SK-N-SH (cell line): Measurements from ENCODE around the gene CD46. TPM values are rescaled to one million over a fixed set of nuclear protein-coding genes. Genes with fewer than 3 reads are reported as not detected.

Source experiments
- CTCF ChIA-PET: fragments of 300-600, 350-600 bp; formaldehyde crosslinking; extraction: SDS; loops from one replicate; lab custom pipeline; 2021; lab: Yijun Ruan, JAX
- POLR2A ChIA-PET: fragments of 350-600 bp; sonication (Branson Sonifier 250); formaldehyde crosslinking; extraction: SDS; loops from one replicate; lab custom pipeline; 2020; ENCODE audit warnings: antibody characterized with exemption, inconsistent platforms; lab: Yijun Ruan, JAX
- DNase-seq: peaks from one replicate; pipeline ENCODE4 v3.0.0; 2012
- H2AFZ ChIP-seq: fragments of 200-600 bp; sonication (generic); 2 replicates; pipeline ENCODE4 v1.8.1; 2016; ENCODE audit warnings: antibody characterized with exemption, mild to moderate bottlenecking, low read depth
- H3F3A ChIP-seq: fragments of 200-600 bp; sonication (generic); replicated peaks from 2 replicates; pipeline ENCODE3; 2016; ENCODE audit warnings: antibody characterized with exemption, mild to moderate bottlenecking; ENCODE audit not compliant: insufficient read depth
- H3K27ac ChIP-seq, 2 experiments: fragments of 200-500 bp in 1 of 2; fragments of 200-600 bp in 1 of 2; sonication (Bioruptor generic) in 1 of 2; sonication (generic), shearing (Covaris generic) in 1 of 2; 2 replicates each; pipeline versions ENCODE4 v1.5.1 to v1.6.1; 2014 to 2016; ENCODE audit warnings: low read depth in 2 of 2, inconsistent platforms in 1 of 2, low read length in 1 of 2, mild to moderate bottlenecking in 1 of 2, mixed read lengths in 1 of 2
- H3K27me3 ChIP-seq: fragments of 200-600 bp; sonication (generic), shearing (Covaris generic); 2 replicates; pipeline ENCODE4 v1.6.1; 2016; ENCODE audit warnings: mixed run types; ENCODE audit not compliant: insufficient read depth
- H3K36me3 ChIP-seq, 2 experiments: fragments of 200-500 bp in 1 of 2; fragments of 200-600 bp in 1 of 2; sonication (Bioruptor generic) in 1 of 2; sonication (generic) in 1 of 2; replicated peaks in 1 of 2; 2 replicates each; pipeline versions ENCODE3 to v1.5.1; 2014 to 2016; ENCODE audit warnings: low read length in 1 of 2, mild to moderate bottlenecking in 1 of 2; ENCODE audit not compliant: insufficient read depth in 2 of 2, control insufficient read depth in 1 of 2
- H3K4me1 ChIP-seq, 2 experiments: fragments of 200-500 bp in 1 of 2; fragments of 200-600 bp in 1 of 2; sonication (Bioruptor generic) in 1 of 2; sonication (generic), shearing (Covaris generic) in 1 of 2; 2 replicates each; pipeline versions ENCODE4 v1.5.1 to v1.6.1; 2014 to 2016; ENCODE audit warnings: low read depth in 1 of 2, low read length in 1 of 2, mixed run types in 1 of 2; ENCODE audit not compliant: insufficient read depth in 2 of 2, control insufficient read depth in 1 of 2
- H3K4me2 ChIP-seq: fragments of 200-600 bp; sonication (generic), shearing (Covaris generic); 2 replicates; pipeline ENCODE4 v1.6.1; 2017; ENCODE audit warnings: mixed run types
- H3K4me3 ChIP-seq, 2 experiments: fragments of 200-500 bp in 1 of 2; fragments of 200-600 bp in 1 of 2; sonication (Bioruptor generic) in 1 of 2; sonication (generic), shearing (Covaris generic) in 1 of 2; 2 replicates each; pipeline versions ENCODE4 v1.5.1 to v1.8.1; 2014 to 2016; ENCODE audit warnings: low read depth in 2 of 2, inconsistent platforms in 1 of 2, low read length in 1 of 2, mild to moderate bottlenecking in 1 of 2, mixed read lengths in 1 of 2, moderate library complexity in 1 of 2
- H3K79me2 ChIP-seq: fragments of 200-600 bp; sonication (generic); 2 replicates; pipeline ENCODE4 v1.8.1; 2017; ENCODE audit warnings: mild to moderate bottlenecking; ENCODE audit not compliant: insufficient read depth
- H3K9ac ChIP-seq: fragments of 200-600 bp; sonication (generic); 2 replicates; pipeline ENCODE4 v1.6.1; 2017; ENCODE audit warnings: mixed run types
- H3K9me2 ChIP-seq: fragments of 200-600 bp; sonication (generic); 2 replicates; pipeline ENCODE4 v1.6.1; 2017; ENCODE audit warnings: mixed run types
- H3K9me3 ChIP-seq: fragments of 200-600 bp; sonication (generic); 2 replicates; pipeline ENCODE4 v1.6.1; 2017; ENCODE audit warnings: mixed run types, mild to moderate bottlenecking, moderate library complexity
- H4K20me1 ChIP-seq: fragments of 200-600 bp; sonication (generic); 2 replicates; pipeline ENCODE4 v1.6.1; 2017; ENCODE audit warnings: mild to moderate bottlenecking, mixed run types; ENCODE audit not compliant: insufficient read depth
- CHD2 ChIP-seq: fragments of 150-350 bp; IDR thresholded peaks from 2 replicates; pipeline ENCODE4 v1.6.1; 2018; ENCODE audit warnings: low read length; ENCODE audit not compliant: partially characterized antibody
- ELF1 ChIP-seq: IDR thresholded peaks from 2 replicates; pipeline ENCODE4 v1.4.0; 2012
- MEF2A ChIP-seq: IDR thresholded peaks from 2 replicates; pipeline ENCODE4 v1.4.0; 2012; ENCODE audit warnings: low read depth, borderline replicate concordance
- NRF1 ChIP-seq: IDR thresholded peaks from 2 replicates; pipeline ENCODE4 v1.6.1; 2012; ENCODE audit warnings: low read depth, mild to moderate bottlenecking, low read length
- RAD21 ChIP-seq: IDR thresholded peaks from 2 replicates; pipeline ENCODE4 v1.6.1; 2012; ENCODE audit warnings: mild to moderate bottlenecking, low read length
- RXRA ChIP-seq: IDR thresholded peaks from 2 replicates; pipeline ENCODE4 v1.4.0; 2012; ENCODE audit warnings: low read depth, mild to moderate bottlenecking, borderline replicate concordance
- SIN3A ChIP-seq: IDR thresholded peaks from 2 replicates; pipeline ENCODE4 v1.6.1; 2012; ENCODE audit warnings: low read depth, mild to moderate bottlenecking, low read length, moderate library complexity, borderline replicate concordance
- SMC3 ChIP-seq: IDR thresholded peaks from 2 replicates; pipeline ENCODE4 v1.6.1; 2012; ENCODE audit warnings: low read depth, low read length, improper control_type of control experiment
- WGBS: methylation state at CpG from one replicate; pipeline ENCODE4 v1.1.6; 2017; ENCODE audit warnings: low lambda C conversion rate; 5-methylcytosine and 5-hydroxymethylcytosine counted together
- polyA plus RNA-seq, 3 experiments: library from polyadenylated mRNA; depleted of rRNA; stranded (reverse); fragments of >200 nt; gene quantifications; 2 replicates each; pipeline ENCODE4 v1.2.3, GENCODE V29; 2012
- TF ChIP-seq, protein P1 (sequence below): IDR thresholded peaks from 2 replicates; pipeline ENCODE4; 2012
- TF ChIP-seq, protein P2 (sequence below): fragments of 200-600 bp; sonication (generic); IDR thresholded peaks from 2 replicates; pipeline ENCODE4 v1.6.1; 2017; ENCODE audit warnings: antibody characterized with exemption, mild to moderate bottlenecking, moderate library complexity
- TF ChIP-seq, protein P3 (sequence below): IDR thresholded peaks from 2 replicates; pipeline ENCODE4 v1.4.0; 2012; ENCODE audit warnings: low read depth, borderline replicate concordance

CD46 gene
- polyA plus RNA-seq, 1 of the 3 experiments (the other 2 are of a cell fraction): 56.0 TPM

DNA sequence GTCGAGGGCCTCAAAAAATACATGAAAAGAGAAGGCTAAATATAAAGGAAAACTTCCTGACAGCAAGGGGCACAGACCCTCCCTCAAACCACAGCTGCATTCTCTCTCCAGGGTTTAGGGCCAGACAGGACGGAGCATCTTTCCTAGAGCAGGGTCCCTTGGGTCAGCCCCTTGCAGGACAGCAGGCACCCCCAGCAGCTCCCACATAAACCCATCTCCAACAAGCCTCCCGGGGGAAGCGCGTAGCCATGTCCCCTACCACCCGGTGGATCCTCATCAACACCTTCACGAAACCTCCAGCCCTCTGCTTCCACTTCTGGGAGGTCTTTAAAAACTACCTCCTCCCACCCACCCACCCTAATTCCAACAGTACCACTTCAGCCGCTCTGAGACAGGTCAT is 59.5 kb downstream of the CD46 start (continued):
- TF ChIP-seq NRF1 (no peak), SIN3A (no peak), MEF2A (no peak), RXRA (no peak), CHD2 (no peak), SMC3 (no peak)
- TF ChIP-seq, protein P1, sequence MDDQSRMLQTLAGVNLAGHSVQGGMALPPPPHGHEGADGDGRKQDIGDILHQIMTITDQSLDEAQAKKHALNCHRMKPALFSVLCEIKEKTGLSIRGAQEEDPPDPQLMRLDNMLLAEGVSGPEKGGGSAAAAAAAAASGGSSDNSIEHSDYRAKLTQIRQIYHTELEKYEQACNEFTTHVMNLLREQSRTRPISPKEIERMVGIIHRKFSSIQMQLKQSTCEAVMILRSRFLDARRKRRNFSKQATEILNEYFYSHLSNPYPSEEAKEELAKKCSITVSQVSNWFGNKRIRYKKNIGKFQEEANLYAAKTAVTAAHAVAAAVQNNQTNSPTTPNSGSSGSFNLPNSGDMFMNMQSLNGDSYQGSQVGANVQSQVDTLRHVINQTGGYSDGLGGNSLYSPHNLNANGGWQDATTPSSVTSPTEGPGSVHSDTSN: no peak
- TF ChIP-seq, protein P2, sequence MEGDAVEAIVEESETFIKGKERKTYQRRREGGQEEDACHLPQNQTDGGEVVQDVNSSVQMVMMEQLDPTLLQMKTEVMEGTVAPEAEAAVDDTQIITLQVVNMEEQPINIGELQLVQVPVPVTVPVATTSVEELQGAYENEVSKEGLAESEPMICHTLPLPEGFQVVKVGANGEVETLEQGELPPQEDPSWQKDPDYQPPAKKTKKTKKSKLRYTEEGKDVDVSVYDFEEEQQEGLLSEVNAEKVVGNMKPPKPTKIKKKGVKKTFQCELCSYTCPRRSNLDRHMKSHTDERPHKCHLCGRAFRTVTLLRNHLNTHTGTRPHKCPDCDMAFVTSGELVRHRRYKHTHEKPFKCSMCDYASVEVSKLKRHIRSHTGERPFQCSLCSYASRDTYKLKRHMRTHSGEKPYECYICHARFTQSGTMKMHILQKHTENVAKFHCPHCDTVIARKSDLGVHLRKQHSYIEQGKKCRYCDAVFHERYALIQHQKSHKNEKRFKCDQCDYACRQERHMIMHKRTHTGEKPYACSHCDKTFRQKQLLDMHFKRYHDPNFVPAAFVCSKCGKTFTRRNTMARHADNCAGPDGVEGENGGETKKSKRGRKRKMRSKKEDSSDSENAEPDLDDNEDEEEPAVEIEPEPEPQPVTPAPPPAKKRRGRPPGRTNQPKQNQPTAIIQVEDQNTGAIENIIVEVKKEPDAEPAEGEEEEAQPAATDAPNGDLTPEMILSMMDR: no peak
- TF ChIP-seq, protein P3, sequence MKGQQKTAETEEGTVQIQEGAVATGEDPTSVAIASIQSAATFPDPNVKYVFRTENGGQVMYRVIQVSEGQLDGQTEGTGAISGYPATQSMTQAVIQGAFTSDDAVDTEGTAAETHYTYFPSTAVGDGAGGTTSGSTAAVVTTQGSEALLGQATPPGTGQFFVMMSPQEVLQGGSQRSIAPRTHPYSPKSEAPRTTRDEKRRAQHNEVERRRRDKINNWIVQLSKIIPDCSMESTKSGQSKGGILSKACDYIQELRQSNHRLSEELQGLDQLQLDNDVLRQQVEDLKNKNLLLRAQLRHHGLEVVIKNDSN: no peak
- TF ChIP-seq, all 33 proteins: peak for 0

DNA sequence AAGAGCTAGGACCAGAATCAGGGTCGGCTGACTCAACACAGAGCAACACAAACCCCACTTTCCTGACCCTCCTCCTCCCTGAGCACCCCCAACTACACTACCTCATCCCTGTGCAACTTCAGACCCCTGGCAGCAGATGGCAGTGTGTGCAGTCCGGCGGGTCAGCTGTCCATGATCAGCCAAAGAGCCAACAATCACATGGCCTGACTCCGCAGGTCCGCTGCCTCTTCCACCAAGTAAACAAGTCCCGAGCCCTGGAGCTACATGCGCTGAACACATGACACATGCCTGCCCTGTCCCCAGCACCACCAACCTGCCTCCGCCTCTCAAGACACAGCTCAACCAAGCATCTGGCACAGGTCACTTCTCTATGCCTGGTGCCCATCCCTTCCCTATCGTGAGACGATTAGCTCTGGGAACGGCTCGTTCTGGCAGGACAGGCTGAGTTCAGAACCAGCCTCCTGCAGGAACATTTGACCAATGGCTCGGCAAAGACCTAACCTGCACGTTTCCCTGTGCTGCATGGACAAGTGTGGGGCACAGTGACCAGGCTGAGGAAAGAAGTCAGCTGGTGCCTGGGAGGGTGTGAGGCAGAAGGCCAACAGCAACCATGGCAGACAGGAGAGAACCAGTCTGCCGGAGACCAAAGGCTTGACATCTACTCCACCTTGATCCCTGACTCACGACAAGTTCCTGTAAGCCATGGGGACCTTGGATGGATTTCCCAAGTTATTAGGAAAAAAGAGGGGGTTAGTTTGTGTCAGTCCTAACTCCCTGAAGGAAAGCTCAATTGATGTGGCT is 60.3 kb downstream of the CD46 start:
- POLR2A ChIA-PET: interaction anchor here (1.5 kb wide), 1 partner anchor 151 kb away, joined by 3 read pairs; no protein-coding TSS in a partner anchor
- no peak overlapping the region for H3K4me2 ChIP-seq

More for the DNA sequence above, 60.3 kb downstream of the CD46 start:
- Histone ChIP-seq H3F3A (no peaks in the 10 kb centered on the region), H3K27ac (no peak overlapping the region), H3K9ac (no peak overlapping the region), H3K36me3 (peaks cover 0 to 20% of the 10 kb centered on the region in 2 experiments), H4K20me1 (no peaks in the 10 kb centered on the region), H3K9me3 (no peaks in the 10 kb centered on the region), H3K9me2 (no peaks in the 10 kb centered on the region), H3K79me2 (no peaks in the 10 kb centered on the region), H3K27me3 (no peaks in the 10 kb centered on the region), H3K4me1 (no peaks in the 10 kb centered on the region; a peak in 1 of 4 replicates), H2AFZ (no peak overlapping the region), H3K4me3 (no peak overlapping the region)
- CTCF ChIA-PET: interaction anchor here (0.6 to 2.7 kb wide), 10 partner anchors 9 to 152 kb away, joined by 3 to 19 read pairs (median 4); no protein-coding TSS in a partner anchor
- 97% methylated on average over 13 of the region's 16 CpGs for WGBS
- DNase-seq: peak; percentile 70
- TF ChIP-seq, protein P2: peak; percentile 33; the same call in 1 of the 2 replicates
- TF ChIP-seq ELF1 (no peak), RAD21 (peak; percentile 39)
